Endothelial cell (in vitro differentiated cells): ENCODE data around the gene DNM1. TPM values are rescaled to one million over a fixed set of nuclear protein-coding genes. Genes with fewer than 3 reads are reported as not detected.
"Not testable (repeated sequence)": the region's sequence is repeated elsewhere in the genome, so short reads cannot be mapped to it uniquely, and the experiment has no call there.

Experiments
- DNase-seq: peaks from one replicate; pipeline ENCODE4 v3.0.0; 2021; ENCODE audit warnings: low spot score
- H3K27ac Mint-ChIP-seq: one replicate; pipeline ENCODE4 v1.8.0; 2021; ENCODE audit warnings: mixed read lengths, inconsistent platforms; ENCODE audit not compliant: unreplicated experiment
- H3K27me3 Mint-ChIP-seq: one replicate; pipeline ENCODE4 v1.8.0; 2021; ENCODE audit warnings: mild to moderate bottlenecking, moderate library complexity, mixed read lengths, inconsistent platforms; ENCODE audit not compliant: unreplicated experiment
- H3K36me3 Mint-ChIP-seq: one replicate; pipeline ENCODE4 v1.8.0; 2021; ENCODE audit warnings: mild to moderate bottlenecking, low read depth, mixed read lengths, inconsistent platforms; ENCODE audit not compliant: unreplicated experiment
- H3K4me1 Mint-ChIP-seq: one replicate; pipeline ENCODE4 v1.8.0; 2021; ENCODE audit warnings: mild to moderate bottlenecking, mixed read lengths, inconsistent platforms; ENCODE audit not compliant: unreplicated experiment
- H3K4me3 Mint-ChIP-seq: one replicate; pipeline ENCODE4 v1.8.0; 2021; ENCODE audit warnings: mild to moderate bottlenecking, mixed read lengths, inconsistent platforms; ENCODE audit not compliant: unreplicated experiment
- H3K9me3 Mint-ChIP-seq: one replicate; pipeline ENCODE4 v1.8.0; 2021; ENCODE audit warnings: mixed read lengths, inconsistent platforms; ENCODE audit not compliant: unreplicated experiment
- CTCF ChIP-seq: fragments of 200-600 bp; sonication (generic); IDR thresholded peaks from one replicate; pipeline ENCODE4 v1.5.0; 2021; ENCODE audit warnings: antibody characterized with exemption; ENCODE audit not compliant: unreplicated experiment
- total RNA-seq: library from RNA; stranded (reverse); fragmentation: NEBNext Ultra II Directional; extraction: Animal tissue kit (Norgen Biotek cat#: 25700); gene quantifications from one replicate; pipeline ENCODE4 v1.2.1, GENCODE V29; 2021; ENCODE audit not compliant: unreplicated experiment

Gene DNM1
- total RNA-seq, 1 donor from 2014 or later: 8.0 TPM

GRCh38 chr9:128224877-128225276 lies 21.7 kb downstream of the DNM1 start:
- Mint-ChIP-seq H3K27ac (no peak overlapping the region), H3K4me3 (no peak overlapping the region), H3K36me3 (no peaks in the 10 kb centered on the region), H3K4me1 (no peaks in the 10 kb centered on the region), H3K27me3 (peaks cover 16% of the 10 kb centered on the region), H3K9me3 (no peaks in the 10 kb centered on the region)
- DNase-seq: no peak
- TF ChIP-seq CTCF: no peak

- Mint-ChIP-seq H3K4me1 (no peaks in the 10 kb centered on the region), H3K27me3 (peaks cover 13% of the 10 kb centered on the region), H3K9me3 (no peaks in the 10 kb centered on the region), H3K27ac (no peak overlapping the region), H3K4me3 (no peak overlapping the region), H3K36me3 (no peaks in the 10 kb centered on the region)
- DNase-seq: no peak
- no peak for TF ChIP-seq CTCF
These were observed 22.7 kb downstream of the DNM1 start for GRCh38 chr9:128225770-128226411.

- peaks cover 11% of the 10 kb centered on the region for H3K27me3 Mint-ChIP-seq
- H3K4me1 Mint-ChIP-seq: no peaks in the 10 kb centered on the region
- no peaks in the 10 kb centered on the region for H3K36me3 Mint-ChIP-seq
- H3K9me3 Mint-ChIP-seq: no peaks in the 10 kb centered on the region
- no peak for TF ChIP-seq CTCF
- no peak overlapping the region for H3K4me3 Mint-ChIP-seq
- no peak for DNase-seq
- H3K27ac Mint-ChIP-seq: no peak overlapping the region
These were observed 23.2 kb downstream of the DNM1 start for GRCh38 chr9:128226412-128226801.

GRCh38 chr9:128230897-128231296 lies 27.7 kb downstream of the DNM1 start:
- peaks cover 10% of the 10 kb centered on the region for H3K27me3 Mint-ChIP-seq
- H3K36me3 Mint-ChIP-seq, H3K27ac Mint-ChIP-seq, H3K9me3 Mint-ChIP-seq, DNase-seq, H3K4me3 Mint-ChIP-seq, H3K4me1 Mint-ChIP-seq: not testable (repeated sequence)

GRCh38 chr9:128231638-128232527 lies 28.7 kb downstream of the DNM1 start:
- Mint-ChIP-seq H3K27me3 (peaks cover 4% of the 10 kb centered on the region), H3K4me3 (no peak overlapping the region), H3K4me1 (peaks cover 5% of the 10 kb centered on the region), H3K9me3 (no peaks in the 10 kb centered on the region), H3K27ac (no peak overlapping the region), H3K36me3 (no peaks in the 10 kb centered on the region)
- no peak for DNase-seq
- TF ChIP-seq CTCF: no peak
